H1 (cell line): ENCODE measurements around the gene PHOX2A. TPM values are rescaled to one million over a fixed set of nuclear protein-coding genes. Genes with fewer than 3 reads are reported as not detected.

Experiments
- CTCF ChIA-PET: fragments of 300-600 bp; sonication (Branson Sonifier 250); formaldehyde crosslinking; loops from one replicate; lab custom pipeline; 2021; ENCODE audit not compliant: partially characterized antibody; lab: Charles Lee
- POLR2A ChIA-PET: fragments of 300-600 bp; sonication (Branson Sonifier 250); formaldehyde crosslinking; loops from one replicate; lab custom pipeline; 2021; ENCODE audit warnings: inconsistent platforms; ENCODE audit not compliant: partially characterized antibody; lab: Charles Lee
- DNase-seq, 2 experiments: peaks; one replicate each; pipeline versions ENCODE4 v3.0.0 to v3.0.0-alpha.2; 2010 to 2022; ENCODE audit warnings: low spot score in 2 of 2, low read depth in 1 of 2, mixed read lengths in 1 of 2
- FAIRE-seq: peaks from 2 replicates; lab custom pipeline; 2011; peaks lifted over from hg19 to GRCh38; lab: Jason Lieb, UNC
- H2AFZ ChIP-seq: 2 replicates; pipeline ENCODE4 v1.8.1; 2012; ENCODE audit warnings: low read length, inconsistent platforms
- H2AK5ac ChIP-seq: 2 replicates; pipeline ENCODE4 v1.6.1; 2013; ENCODE audit warnings: low read depth, low read length
- H2BK120ac ChIP-seq: replicated peaks from 2 replicates; pipeline ENCODE3; 2013; ENCODE audit warnings: low read depth, low read length, inconsistent platforms
- H2BK12ac ChIP-seq: 2 replicates; pipeline ENCODE4 v1.6.1; 2013; ENCODE audit warnings: low read depth, low read length
- H2BK15ac ChIP-seq: 2 replicates; pipeline ENCODE4 v1.6.1; 2013; ENCODE audit warnings: low read length
- H2BK20ac ChIP-seq: 2 replicates; pipeline ENCODE4 v1.6.1; 2013; ENCODE audit warnings: low read length
- H2BK5ac ChIP-seq: 2 replicates; pipeline ENCODE4 v1.6.1; 2013; ENCODE audit warnings: low read depth, low read length
- H3K14ac ChIP-seq: 2 replicates; pipeline ENCODE4 v1.6.1; 2013; ENCODE audit warnings: inconsistent platforms; ENCODE audit not compliant: insufficient read length
- H3K18ac ChIP-seq: 2 replicates; pipeline ENCODE4 v1.6.1; 2013; ENCODE audit warnings: low read length; ENCODE audit errors: extremely low read depth
- H3K23ac ChIP-seq: 2 replicates; pipeline ENCODE4 v1.6.1; 2013; ENCODE audit warnings: inconsistent platforms; ENCODE audit not compliant: insufficient read length
- H3K23me2 ChIP-seq: 2 replicates; pipeline ENCODE4 v1.6.1; 2013; ENCODE audit warnings: low read depth, low read length
- H3K27ac ChIP-seq: 2 replicates; pipeline ENCODE4 v1.6.1; 2011; ENCODE audit warnings: low read depth, low read length, inconsistent platforms
- H3K27me3 ChIP-seq, 4 experiments: replicated peaks in 1 of 4; 1 replicate in 1 of 4; 2 replicates in 3 of 4; pipeline versions ENCODE4 v1.6.1 to v1.8.1; 2011 to 2013; ENCODE audit warnings: low read length in 3 of 4, mild to moderate bottlenecking in 3 of 4, inconsistent platforms in 2 of 4, mixed read lengths in 2 of 4, moderate library complexity in 1 of 4; ENCODE audit not compliant: control insufficient read depth in 3 of 4, insufficient read depth in 3 of 4; ENCODE audit errors: extremely low read depth in 1 of 4
- H3K36me3 ChIP-seq, 4 experiments: 2 replicates each; pipeline versions ENCODE4 v1.6.1 to v1.8.1; 2011 to 2013; ENCODE audit warnings: mild to moderate bottlenecking in 4 of 4, low read length in 3 of 4, moderate library complexity in 2 of 4, control low read depth in 1 of 4, inconsistent platforms in 1 of 4; ENCODE audit not compliant: insufficient read depth in 4 of 4, control insufficient read depth in 2 of 4
- H3K4ac ChIP-seq: replicated peaks from 2 replicates; pipeline ENCODE3; 2013; ENCODE audit warnings: low read length, low read depth, mixed read lengths, inconsistent platforms; ENCODE audit not compliant: insufficient read length
- H3K4me1 ChIP-seq, 4 experiments: replicated peaks in 1 of 4; 1 replicate in 1 of 4; 2 replicates in 3 of 4; pipeline versions ENCODE4 v1.6.1 to v1.8.1; 2011 to 2013; ENCODE audit warnings: low read length in 3 of 4, inconsistent platforms in 2 of 4, mixed read lengths in 1 of 4; ENCODE audit not compliant: insufficient read depth in 4 of 4, control insufficient read depth in 3 of 4
- H3K4me2 ChIP-seq, 2 experiments: 2 replicates each; pipeline versions ENCODE4 v1.6.1 to v1.8.1; 2011 to 2013; ENCODE audit warnings: low read depth in 2 of 2, low read length in 2 of 2, control low read depth in 1 of 2, inconsistent platforms in 1 of 2, mild to moderate bottlenecking in 1 of 2; ENCODE audit not compliant: insufficient read depth in 1 of 2
- H3K4me3 ChIP-seq, 4 experiments: fragments of 200-600, 300-600 bp in 1 of 4; sonication (generic), shearing (Covaris generic), sonication (Bioruptor Twin) in 1 of 4; 2 replicates each; pipeline versions ENCODE4 v1.5.1 to v1.8.1; 2011 to 2016; ENCODE audit warnings: low read length in 4 of 4, low read depth in 3 of 4, control low read depth in 2 of 4, inconsistent platforms in 2 of 4, mild to moderate bottlenecking in 2 of 4, mixed read lengths in 1 of 4, moderate library complexity in 1 of 4; ENCODE audit not compliant: insufficient read depth in 2 of 4; ENCODE audit errors: extremely low read depth in 1 of 4
- H3K56ac ChIP-seq: replicated peaks from 2 replicates; pipeline ENCODE3; 2013; ENCODE audit warnings: low read depth, mild to moderate bottlenecking, mixed read lengths, low read length, inconsistent platforms; ENCODE audit not compliant: insufficient read length
- H3K79me1 ChIP-seq: 2 replicates; pipeline ENCODE4 v1.6.1; 2013; ENCODE audit warnings: low read depth, low read length, control low read depth
- H3K79me2 ChIP-seq, 2 experiments: 2 replicates each; pipeline versions ENCODE4 v1.6.1 to v1.8.1; 2012 to 2013; ENCODE audit warnings: low read length in 2 of 2, mild to moderate bottlenecking in 2 of 2, inconsistent platforms in 1 of 2; ENCODE audit not compliant: insufficient read depth in 2 of 2, control insufficient read depth in 1 of 2
- H3K9ac ChIP-seq, 4 experiments: replicated peaks in 1 of 4; 1 replicate in 1 of 4; 2 replicates in 3 of 4; pipeline versions ENCODE4 v1.6.1 to v1.8.1; 2011 to 2013; ENCODE audit warnings: low read depth in 3 of 4, low read length in 3 of 4, control low read depth in 2 of 4, mild to moderate bottlenecking in 2 of 4, moderate library complexity in 2 of 4, inconsistent platforms in 1 of 4; ENCODE audit errors: extremely low read depth in 1 of 4
- H3K9me3 ChIP-seq, 2 experiments: 2 replicates each; pipeline versions ENCODE4 v1.6.1 to v1.8.1; 2012 to 2013; ENCODE audit warnings: mild to moderate bottlenecking in 2 of 2, moderate library complexity in 2 of 2, control low read depth in 1 of 2, inconsistent platforms in 1 of 2, low read depth in 1 of 2, low read length in 1 of 2, mixed read lengths in 1 of 2; ENCODE audit not compliant: insufficient read depth in 2 of 2
- H4K20me1 ChIP-seq, 2 experiments: replicated peaks in 1 of 2; 2 replicates each; pipeline versions ENCODE3 to v1.8.1; 2011 to 2013; ENCODE audit warnings: inconsistent platforms in 2 of 2, low read length in 2 of 2, mild to moderate bottlenecking in 1 of 2; ENCODE audit not compliant: insufficient read depth in 2 of 2, control insufficient read depth in 1 of 2
- H4K5ac ChIP-seq: 2 replicates; pipeline ENCODE4 v1.6.1; 2013; ENCODE audit warnings: low read length, low read depth, mixed read lengths, inconsistent platforms; ENCODE audit not compliant: insufficient read length
- H4K8ac ChIP-seq: 2 replicates; pipeline ENCODE4 v1.8.0; 2013; ENCODE audit warnings: mild to moderate bottlenecking, moderate library complexity, low read length, inconsistent platforms; ENCODE audit not compliant: insufficient read depth; ENCODE audit errors: extremely low read depth
- H4K91ac ChIP-seq: replicated peaks from 2 replicates; pipeline ENCODE3; 2013; ENCODE audit warnings: low read length, mixed read lengths, inconsistent platforms; ENCODE audit not compliant: insufficient read length
- POLR2A ChIP-seq, 2 experiments: IDR thresholded peaks; 1 replicate in 1 of 2; 2 replicates in 1 of 2; pipeline ENCODE4 v1.6.1; 2011; ENCODE audit warnings: low read depth in 2 of 2, low read length in 2 of 2, mild to moderate bottlenecking in 2 of 2; ENCODE audit errors: control extremely low read depth in 1 of 2
- POU5F1 ChIP-seq: IDR thresholded peaks from 2 replicates; pipeline ENCODE4 v1.6.1; 2011; ENCODE audit warnings: low read depth, mild to moderate bottlenecking, low read length, moderate library complexity
- SAP30 ChIP-seq: fragments of 300-600 bp; sonication (generic); IDR thresholded peaks from 2 replicates; pipeline ENCODE4 v1.7.1; 2012; ENCODE audit warnings: low read length, moderate library complexity, mild to moderate bottlenecking, inconsistent platforms; ENCODE audit not compliant: insufficient read depth, insufficient replicate concordance
- TAF1 ChIP-seq: IDR thresholded peaks from 2 replicates; pipeline ENCODE4 v1.6.1; 2011; ENCODE audit warnings: mild to moderate bottlenecking, low read depth, low read length
- whole genome bisulfite sequencing, 2 experiments: shearing (Covaris generic) in 1 of 2; methylation state at CpG; one replicate each; pipeline versions ENCODE4 v1.1.6 to v1.1.7; 2013 to 2015; ENCODE audit warnings: low lambda C conversion rate in 2 of 2, mixed read lengths in 2 of 2, inconsistent platforms in 1 of 2, low coverage in 1 of 2, missing lambda C conversion rate in 1 of 2; ENCODE audit not compliant: insufficient replicate concordance in 2 of 2, insufficient coverage in 1 of 2, insufficient read length in 1 of 2; ENCODE audit errors: extremely low coverage in 1 of 2, missing lambda C conversion rate in 1 of 2; 5-methylcytosine and 5-hydroxymethylcytosine counted together
- polyA plus RNA-seq, 7 experiments: library from polyadenylated mRNA; depleted of rRNA in 3 of 7; stranded (reverse) in 5 of 7; unstranded in 2 of 7; fragments of >200 nt in 5 of 7; fragments of 200-250 nt in 2 of 7; gene quantifications; 1 replicate in 5 of 7; 2 replicates in 1 of 7; 4 replicates in 1 of 7; pipeline versions ENCODE4 v1.2.1 to v1.2.3, GENCODE V29; 2011 to 2013; ENCODE audit warnings: missing spikeins in 2 of 7, mixed read lengths in 2 of 7
- total RNA-seq: library from RNA; stranded (reverse); fragmentation: NEBNext Ultra II Directional; extraction: Animal tissue kit (Norgen Biotek cat#: 25700); gene quantifications from 2 replicates; pipeline ENCODE4 v1.2.1, GENCODE V29; 2021

The PHOX2A gene
- total and polyA plus RNA-seq, 2 of the 8 experiments (the other 6 are each of a cell fraction or from before 2014, with no cell fraction given) = 0.67 TPM; not detected in 1

DNA sequence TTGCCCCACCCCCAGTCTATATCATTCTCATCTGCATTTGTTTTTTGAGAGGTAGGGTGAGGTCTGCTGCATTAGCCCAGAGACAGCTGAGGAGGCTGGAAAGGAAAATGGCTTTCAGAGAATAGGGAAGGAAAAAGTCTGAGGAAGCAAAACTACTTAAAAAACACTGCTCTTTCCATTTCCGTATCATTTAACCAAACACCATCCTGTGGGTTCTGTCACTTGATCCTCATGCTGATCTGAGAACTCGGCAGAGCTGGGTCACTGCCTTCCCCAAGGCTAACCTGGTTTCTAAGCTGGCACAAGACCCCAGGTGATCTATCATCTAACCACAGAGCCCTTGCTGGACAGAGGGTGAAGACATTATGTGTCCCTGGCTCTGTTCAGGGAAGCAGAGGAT lies 26.1 kb downstream of the PHOX2A start:
- H4K91ac ChIP-seq = no peak overlapping the region
- no peak overlapping the region for H3K18ac ChIP-seq
- no peak overlapping the region for H2BK12ac ChIP-seq
- H3K4me1 ChIP-seq = peaks cover 6 to 9% (median 7%) of the 10 kb centered on the region in 4 experiments; a peak in 5 of 7 replicates
- no peak overlapping the region for H3K4me2 ChIP-seq
- no peak overlapping the region for H3K27ac ChIP-seq
- DNase-seq (no peak), FAIRE-seq (no peak)
- H2BK20ac ChIP-seq = no peak overlapping the region
- no peak overlapping the region for H4K5ac ChIP-seq
- no peaks in the 10 kb centered on the region for H3K23me2 ChIP-seq
- no peak overlapping the region; the same call in 1 of the 2 replicates for H2AFZ ChIP-seq
- TF ChIP-seq SAP30 (no peak), POU5F1 (no peak), POLR2A (IDR thresholded peaks at IDR 0.05; ENCODE audit: control extremely low read depth in 1 of 2, low read depth in 2 of 2, low read length in 2 of 2) (no peak), TAF1 (no peak)
- H3K79me1 ChIP-seq = no peaks in the 10 kb centered on the region
- H3K4me3 ChIP-seq = no peak overlapping the region
- no peak overlapping the region for H3K14ac ChIP-seq
- no peak overlapping the region for H2BK5ac ChIP-seq
- H3K36me3 ChIP-seq = no peaks in the 10 kb centered on the region
- no peaks in the 10 kb centered on the region; a peak in 2 of 7 replicates for H3K27me3 ChIP-seq
- no peaks in the 10 kb centered on the region for H3K79me2 ChIP-seq
- H3K4ac ChIP-seq = no peak overlapping the region
- H3K9ac ChIP-seq = no peak overlapping the region
- H4K20me1 ChIP-seq = no peaks in the 10 kb centered on the region
- WGBS, 2 experiments = 73% methylated on average over 2 of the region's 2 CpGs; no CpG with 5 or more reads in 1 of the 2 experiments
- CTCF ChIA-PET = interaction anchor here (0.9 to 1.2 kb wide), 3 partner anchors 20 to 43 kb away, joined by 3 to 6 read pairs (median 3); no protein-coding TSS in a partner anchor
- H2AK5ac ChIP-seq = no peak overlapping the region
- H2BK15ac ChIP-seq = no peak overlapping the region
- no peak overlapping the region for H2BK120ac ChIP-seq
- H3K9me3 ChIP-seq = no peaks in the 10 kb centered on the region
- POLR2A ChIA-PET = no interaction called here
- H4K8ac ChIP-seq = no peak overlapping the region; the same call in 1 of the 2 replicates
- H3K56ac ChIP-seq = no peak overlapping the region
- no peak overlapping the region for H3K23ac ChIP-seq
